K562 (cell line): ENCODE results near the gene SIGLEC1. TPM values are rescaled to one million over a fixed set of nuclear protein-coding genes. Genes with fewer than 3 reads are reported as not detected.
A peak's percentile ranks its signal among the peaks of the same experiment; 100 is the strongest.

Experiments
- ATAC-seq: fragments of 200-7000 bp; cut with Tn5 transposase; 3 replicates; pipeline ENCODE4 v1.9.1; 2020; ENCODE audit warnings: moderate library complexity
- BruUV-seq: library from RNA; stranded (reverse); fragments of 400-500 nt; replicated peaks from 2 replicates; lab custom pipeline; 2021; lab: Mats Ljungman, UMichigan
- CTCF ChIA-PET: fragments of 300-600 bp; formaldehyde crosslinking; extraction: SDS; loops from one replicate; lab custom pipeline; 2021; ENCODE audit warnings: low intra/inter-chr PET ratio; lab: Yijun Ruan, JAX
- POLR2A ChIA-PET: fragments of 300-600, 350-650 bp; sonication (Branson Sonifier 250); formaldehyde crosslinking; extraction: SDS; loops from one replicate; lab custom pipeline; 2021; ENCODE audit warnings: antibody characterized with exemption, inconsistent platforms; lab: Yijun Ruan, JAX
- DNase-seq, 4 experiments: peaks; one replicate each; pipeline versions ENCODE4 v3.0.0 to v3.0.0-alpha.2; 2011 to 2018; ENCODE audit warnings: low spot score in 3 of 4, mixed read lengths in 3 of 4; ENCODE audit errors: extremely low read depth in 1 of 4
- FAIRE-seq: peaks from 2 replicates; lab custom pipeline; 2011; peaks lifted over from hg19 to GRCh38; lab: Jason Lieb, UNC
- H2AFZ ChIP-seq: 2 replicates; pipeline ENCODE4 v1.6.0; 2011; ENCODE audit warnings: low read depth, low read length, control low read depth, inconsistent platforms
- H3K27ac ChIP-seq: fragments of 200-600 bp; 3 replicates; pipeline ENCODE4 v1.8.0; 2011; ENCODE audit warnings: low read depth, mild to moderate bottlenecking, control low read depth, inconsistent platforms, low read length, moderate library complexity, mixed read lengths; ENCODE audit errors: extremely low read depth
- H3K27me3 ChIP-seq, 2 experiments: fragments of 300-600 bp in 1 of 2; 2 replicates in 1 of 2; 3 replicates in 1 of 2; pipeline versions ENCODE4 v1.6.0 to v1.8.0; 2011; ENCODE audit warnings: inconsistent platforms in 2 of 2, low read length in 2 of 2, mild to moderate bottlenecking in 1 of 2, mixed read lengths in 1 of 2, moderate library complexity in 1 of 2; ENCODE audit not compliant: control insufficient read depth in 2 of 2, insufficient read depth in 2 of 2
- H3K36me3 ChIP-seq: fragments of 300-600 bp; 3 replicates; pipeline ENCODE4 v1.8.0; 2011; ENCODE audit warnings: mild to moderate bottlenecking, low read length, inconsistent platforms; ENCODE audit not compliant: control insufficient read depth, insufficient read depth
- H3K4me1 ChIP-seq, 2 experiments: fragments of 200-600 bp in 1 of 2; replicated peaks in 1 of 2; 2 replicates in 1 of 2; 3 replicates in 1 of 2; pipeline versions ENCODE4 v1.5.1 to v1.8.0; 2011; ENCODE audit warnings: inconsistent platforms in 2 of 2, low read length in 2 of 2, mild to moderate bottlenecking in 1 of 2, mixed read lengths in 1 of 2, moderate library complexity in 1 of 2; ENCODE audit not compliant: control insufficient read depth in 2 of 2, insufficient read depth in 2 of 2
- H3K4me2 ChIP-seq: 2 replicates; pipeline ENCODE4 v1.6.1; 2011; ENCODE audit warnings: low read length, control low read depth, inconsistent platforms, mixed read lengths; ENCODE audit not compliant: insufficient read depth
- H3K4me3 ChIP-seq: fragments of 200-600 bp; sonication (generic), shearing (Covaris generic); 2 replicates; pipeline ENCODE4 v1.5.1; 2016; ENCODE audit warnings: control low read depth, inconsistent platforms
- H3K79me2 ChIP-seq: fragments of 200-600 bp; 3 replicates; pipeline ENCODE4 v1.8.0; 2011; ENCODE audit warnings: low read length, inconsistent platforms; ENCODE audit not compliant: control insufficient read depth, insufficient read depth
- H3K9ac ChIP-seq, 2 experiments: 2 replicates each; pipeline versions ENCODE4 v1.6.0 to v1.6.1; 2011; ENCODE audit warnings: low read depth in 2 of 2, low read length in 2 of 2, control low read depth in 1 of 2, inconsistent platforms in 1 of 2, mild to moderate bottlenecking in 1 of 2, mixed read lengths in 1 of 2; ENCODE audit not compliant: insufficient read depth in 1 of 2
- H3K9me1 ChIP-seq: one replicate; pipeline ENCODE4 v1.6.0; 2011; ENCODE audit warnings: inconsistent platforms, mild to moderate bottlenecking, low read length, moderate library complexity; ENCODE audit not compliant: control insufficient read depth, insufficient read depth
- H3K9me3 ChIP-seq: replicated peaks from 2 replicates; pipeline ENCODE4 v1.5.1; 2011; ENCODE audit warnings: low read depth, low read length, inconsistent platforms; ENCODE audit not compliant: control insufficient read depth, insufficient read depth
- H4K20me1 ChIP-seq: replicated peaks from 2 replicates; pipeline ENCODE4 v1.6.1; 2011; ENCODE audit warnings: low read length, inconsistent platforms, mixed read lengths; ENCODE audit not compliant: control insufficient read depth, insufficient read depth
- PHF20 ChIP-seq: fragments of 450-650 bp; IDR thresholded peaks from 2 replicates; pipeline ENCODE4 v1.6.1; 2018; ENCODE audit not compliant: partially characterized antibody
- RBM15 ChIP-seq: fragments of 200-400 bp; formaldehyde crosslinking; IDR thresholded peaks from 2 replicates; pipeline ENCODE4 v1.6.1; 2018; ENCODE audit warnings: mild to moderate bottlenecking, low read length, moderate library complexity; ENCODE audit not compliant: insufficient read depth
- RBM25 ChIP-seq: fragments of 200-400 bp; formaldehyde crosslinking; IDR thresholded peaks from 2 replicates; pipeline ENCODE4 v1.6.1; 2018; ENCODE audit warnings: low read length, low read depth, moderate library complexity; ENCODE audit not compliant: severe bottlenecking
- SIN3A ChIP-seq, 2 experiments: fragments of 150-350 bp in 1 of 2; IDR thresholded peaks; 2 replicates each; pipeline ENCODE4 v1.6.1; 2011 to 2016; ENCODE audit warnings: borderline replicate concordance in 2 of 2, low read depth in 2 of 2, low read length in 2 of 2, mild to moderate bottlenecking in 2 of 2, moderate library complexity in 2 of 2; ENCODE audit not compliant: control insufficient read depth in 1 of 2
- TRIM24 ChIP-seq, 2 experiments: fragments of 450-650 bp; IDR thresholded peaks; 2 replicates each; pipeline ENCODE4 v1.6.1; 2016
- ZSCAN29 ChIP-seq: fragments of 450-650 bp; IDR thresholded peaks from 2 replicates; pipeline ENCODE4 v1.6.1; 2017
- WGBS: fragments of 100-300 bp; shearing (Covaris generic); methylation state at CpG from one replicate; pipeline ENCODE4 v1.1.6; 2016; ENCODE audit warnings: low coverage, mixed read lengths; ENCODE audit not compliant: insufficient coverage; ENCODE audit errors: missing lambda C conversion rate; 5-methylcytosine and 5-hydroxymethylcytosine counted together
- in situ Hi-C: fragments of 300-500 bp; cut with MboI; formaldehyde crosslinking; loops from 4 replicates; pipeline ENCODE4 v1.15.0; 2018; ENCODE audit warnings: inconsistent platforms, mixed read lengths
- intact Hi-C: fragments of 100-400 bp; cut with micrococcal nuclease; formaldehyde crosslinking; loops from 2 replicates; pipeline ENCODE4 v1.14.2; 2022
- polyA plus RNA-seq, 8 experiments: library from polyadenylated mRNA; depleted of rRNA in 4 of 8; stranded (reverse) in 5 of 8; unstranded in 3 of 8; fragments of >200 nt; fragmentation: Nextera tagmentation in 2 of 8; fragmentation: Illumina TruSeq in 1 of 8; extraction: Ambion mirVana in 2 of 8; extraction: Trizol in 1 of 8; gene quantifications; 2 replicates each; pipeline versions ENCODE4 v1.2.1 to v1.2.3, GENCODE V29; 2011 to 2014; ENCODE audit warnings: inconsistent platforms in 1 of 8, missing spikeins in 1 of 8
- total RNA-seq, 7 experiments: library from RNA; depleted of rRNA in 6 of 7; stranded (reverse); fragments of >200 nt in 6 of 7; fragmentation: Illumina TruSeq in 2 of 7; extraction: Trizol in 2 of 7; gene quantifications; 2 replicates each; pipeline versions ENCODE4 v1.2.1 to v1.2.3, GENCODE V29; 2011 to 2021; ENCODE audit warnings: low replicate concordance in 1 of 7

SIGLEC1 gene
- total and polyA plus RNA-seq, 9 of the 15 experiments (the other 6 are each of a cell fraction or from before 2014, with no cell fraction given) = 0.05 to 0.07 TPM; not detected in 7

DNA sequence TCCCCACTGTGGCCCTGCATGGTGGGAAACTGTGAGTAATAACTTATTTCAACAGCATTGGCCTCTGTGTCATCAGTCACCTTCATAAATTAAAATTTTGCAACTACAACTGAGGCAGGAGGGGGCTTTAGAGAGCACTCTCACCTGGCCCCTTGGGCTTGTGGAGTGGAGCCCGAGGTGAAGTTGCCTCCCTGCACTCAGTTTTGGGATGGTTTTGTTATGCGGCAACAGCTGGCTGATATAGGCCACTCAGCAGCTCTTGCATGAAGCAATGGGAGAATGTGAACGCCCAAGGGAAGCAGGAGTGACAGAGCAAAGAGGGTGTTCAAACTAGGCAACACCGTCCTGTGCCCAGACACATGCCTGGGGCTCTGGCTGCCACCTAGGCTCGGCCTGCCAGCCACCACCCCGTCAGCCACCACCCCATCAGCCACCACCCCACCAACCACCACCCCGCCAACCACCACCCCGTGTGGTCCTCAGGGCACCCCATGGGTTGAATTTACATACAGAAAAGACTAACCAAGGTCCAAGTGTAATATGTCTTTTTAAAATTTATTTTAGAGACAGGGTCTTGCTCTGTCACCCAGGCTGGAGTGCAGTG, 44.9 kb downstream of the SIGLEC1 start:
- Histone ChIP-seq H3K9me1 (no peaks in the 10 kb centered on the region), H3K9ac (no peak overlapping the region), H3K9me3 (no peaks in the 10 kb centered on the region), H4K20me1 (0 out of 2 replicates have a peak, but pooled peaks cover 6% of the 10 kb centered on the region), H2AFZ (no peak overlapping the region), H3K4me1 (peaks cover 0 to 20% of the 10 kb centered on the region in 2 experiments; a peak in 4 of 5 replicates), H3K27me3 (peaks cover 2 to 25% of the 10 kb centered on the region in 2 experiments; a peak in 4 of 5 replicates), H3K36me3 (no peaks in the 10 kb centered on the region), H3K27ac (no peak overlapping the region), H3K4me2 (no peak overlapping the region), H3K4me3 (no peak overlapping the region), H3K79me2 (no peaks in the 10 kb centered on the region)
- intact Hi-C loops (no loop called here), in situ Hi-C loops (no loop called here)
- TF ChIP-seq TRIM24 (IDR thresholded peaks at IDR 0.05) (peak in 1 of 2 experiments; percentile 34; a peak in 2 of 4 replicates), PHF20 (no peak), RBM25 (peak; percentile 30), RBM15 (no peak), SIN3A (IDR thresholded peaks at IDR 0.05; ENCODE audit: borderline replicate concordance in 2 of 2, control insufficient read depth in 1 of 2, low read depth in 2 of 2, low read length in 2 of 2) (no peak), ZSCAN29 (no peak)
- WGBS = 65% methylated on average over 4 of the region's 8 CpGs
- no peak for ATAC-seq
- ChIA-PET CTCF (interaction anchor here (0.5 kb wide), 1 partner anchor 76 kb away, joined by 3 read pairs; no protein-coding TSS in a partner anchor), POLR2A (no interaction called here)
- no peak for DNase-seq
- no TSS peak for BruUV-seq
- FAIRE-seq = no peak
